IPS-15b (cell line): ENCODE data around the gene RAP1GAP.

Experiments
- H3K27me3 ChIP-seq: one replicate; pipeline ENCODE4 v1.6.1; 2013; ENCODE audit warnings: low read length; ENCODE audit not compliant: control insufficient read depth, insufficient read depth
- H3K36me3 ChIP-seq: one replicate; pipeline ENCODE4 v1.6.1; 2013; ENCODE audit warnings: low read length; ENCODE audit not compliant: control insufficient read depth, insufficient read depth
- H3K4me1 ChIP-seq: one replicate; pipeline ENCODE4 v1.6.1; 2013; ENCODE audit warnings: mild to moderate bottlenecking, low read length; ENCODE audit not compliant: control insufficient read depth, insufficient read depth
- H3K4me3 ChIP-seq: one replicate; pipeline ENCODE4 v1.5.1; 2013; ENCODE audit warnings: low read depth, low read length
- H3K9ac ChIP-seq: one replicate; pipeline ENCODE4 v1.6.1; 2013; ENCODE audit warnings: low read depth, mild to moderate bottlenecking, low read length
- H3K9me3 ChIP-seq: one replicate; pipeline ENCODE4 v1.6.1; 2013; ENCODE audit warnings: mild to moderate bottlenecking, low read length; ENCODE audit not compliant: control insufficient read depth, insufficient read depth

RAP1GAP gene

DNA sequence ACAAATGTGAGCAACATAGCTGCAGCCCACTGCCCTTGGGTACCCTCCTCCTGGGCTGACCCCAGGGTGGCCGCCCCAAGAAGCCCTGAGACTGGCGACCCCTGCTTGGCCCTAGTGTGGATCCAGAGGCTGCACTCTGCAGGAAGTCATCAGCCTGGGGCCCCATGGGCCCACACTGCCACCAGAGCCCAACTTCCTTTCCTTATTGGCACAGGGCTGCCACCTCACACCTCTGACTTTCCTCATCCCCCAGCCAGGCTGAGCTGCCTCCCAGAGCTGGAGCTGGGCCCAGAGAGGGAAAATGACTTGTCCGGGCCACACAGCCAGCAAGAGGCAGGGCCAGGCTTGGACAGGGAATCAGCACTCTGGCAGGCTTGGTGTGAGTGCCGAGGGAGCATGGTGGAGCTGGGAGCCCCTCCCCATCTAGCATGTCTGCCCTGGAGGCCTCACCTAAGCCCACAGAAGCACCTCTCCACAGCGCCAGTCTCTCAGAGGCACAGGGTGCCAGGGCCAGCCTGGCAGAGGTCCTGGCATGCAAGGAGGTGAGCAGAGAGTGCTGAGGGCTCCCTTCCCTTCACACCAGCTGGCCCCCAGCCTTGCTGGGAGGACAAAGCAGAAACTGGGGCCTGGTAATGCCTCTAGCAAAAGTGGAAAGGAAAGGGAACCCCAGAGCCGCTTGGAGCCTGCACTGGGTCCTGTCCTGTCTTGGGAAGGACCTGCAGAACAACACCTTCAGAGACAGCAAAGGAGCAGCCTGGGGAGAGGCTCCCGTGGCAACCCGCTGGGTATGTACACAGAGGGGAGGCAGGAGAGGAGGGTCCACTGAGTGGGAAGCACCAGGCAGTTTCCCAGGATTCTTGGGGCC is 3.2 kb downstream of the RAP1GAP start:
- Histone ChIP-seq H3K9ac (no peak overlapping the region), H3K27me3 (peaks cover 13% of the 10 kb centered on the region), H3K4me1 (no peaks in the 10 kb centered on the region)

GRCh38 chr1:21664806-21665588 is 4.2 kb downstream of the RAP1GAP start:
- H3K36me3 ChIP-seq, result no peaks in the 10 kb centered on the region
- no peaks in the 10 kb centered on the region for H3K9me3 ChIP-seq
- H3K4me3 ChIP-seq, result no peak overlapping the region
- peaks cover 16% of the 10 kb centered on the region for H3K27me3 ChIP-seq
- H3K4me1 ChIP-seq, result no peaks in the 10 kb centered on the region
- H3K9ac ChIP-seq, result no peak overlapping the region

More for the DNA sequence above, 3.2 kb downstream of the RAP1GAP start:
- Histone ChIP-seq H3K36me3 (no peaks in the 10 kb centered on the region), H3K4me3 (no peak overlapping the region), H3K9me3 (no peaks in the 10 kb centered on the region)

DNA sequence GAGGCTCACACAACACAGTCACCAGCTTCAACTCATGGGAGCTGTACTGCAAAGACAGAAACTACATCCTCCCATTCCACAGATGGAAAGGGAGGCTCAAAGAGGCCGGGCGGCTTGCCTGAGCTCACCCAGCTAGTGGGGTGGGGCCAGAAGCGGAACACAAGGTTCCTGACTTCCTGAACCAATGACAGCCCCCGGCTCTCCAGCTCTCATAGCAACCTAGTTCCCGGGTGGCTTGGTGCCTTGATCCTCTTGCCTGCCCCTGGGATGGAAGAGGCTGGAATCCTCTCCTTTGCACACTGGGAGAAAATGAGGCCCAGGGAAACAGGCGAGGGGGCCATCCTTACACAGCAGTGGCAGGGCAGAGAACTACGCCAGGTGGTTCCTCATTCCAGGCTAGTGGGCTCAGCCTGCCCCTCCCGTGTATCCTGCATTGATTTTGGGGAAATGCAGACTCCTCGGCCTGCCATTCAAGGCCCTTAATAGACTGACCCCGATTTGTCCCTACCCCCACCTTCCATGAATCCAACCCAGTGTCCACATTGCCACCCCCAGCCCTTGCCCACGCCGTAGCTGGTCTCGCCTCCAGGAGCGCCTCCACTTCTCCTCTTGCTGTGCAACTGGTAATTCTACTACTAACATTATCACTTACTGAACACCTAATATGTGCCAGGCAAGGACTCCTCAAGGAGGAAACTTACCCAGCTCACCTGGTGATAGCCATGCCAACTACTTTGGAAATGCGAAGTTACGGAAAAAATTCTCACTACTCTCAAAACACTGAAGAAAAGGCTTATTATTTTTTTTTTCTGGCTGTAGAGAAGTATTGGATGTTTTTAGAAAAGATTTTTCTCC is 5.0 kb downstream of the RAP1GAP start:
- Histone ChIP-seq H3K9ac (no peak overlapping the region), H3K27me3 (peaks cover 21% of the 10 kb centered on the region), H3K4me3 (no peak overlapping the region)

GRCh38 chr1:21663248-21663950 is 5.8 kb downstream of the RAP1GAP start:
- no peak overlapping the region for H3K9ac ChIP-seq
- no peaks in the 10 kb centered on the region for H3K9me3 ChIP-seq
- no peaks in the 10 kb centered on the region for H3K36me3 ChIP-seq
- no peak overlapping the region for H3K4me3 ChIP-seq
- peaks cover 21% of the 10 kb centered on the region for H3K27me3 ChIP-seq
- H3K4me1 ChIP-seq, result peaks cover 2% of the 10 kb centered on the region

More for the DNA sequence above, 5.0 kb downstream of the RAP1GAP start:
- H3K9me3 ChIP-seq, result no peaks in the 10 kb centered on the region
- no peaks in the 10 kb centered on the region for H3K36me3 ChIP-seq
- H3K4me1 ChIP-seq, result peaks cover 2% of the 10 kb centered on the region

DNA sequence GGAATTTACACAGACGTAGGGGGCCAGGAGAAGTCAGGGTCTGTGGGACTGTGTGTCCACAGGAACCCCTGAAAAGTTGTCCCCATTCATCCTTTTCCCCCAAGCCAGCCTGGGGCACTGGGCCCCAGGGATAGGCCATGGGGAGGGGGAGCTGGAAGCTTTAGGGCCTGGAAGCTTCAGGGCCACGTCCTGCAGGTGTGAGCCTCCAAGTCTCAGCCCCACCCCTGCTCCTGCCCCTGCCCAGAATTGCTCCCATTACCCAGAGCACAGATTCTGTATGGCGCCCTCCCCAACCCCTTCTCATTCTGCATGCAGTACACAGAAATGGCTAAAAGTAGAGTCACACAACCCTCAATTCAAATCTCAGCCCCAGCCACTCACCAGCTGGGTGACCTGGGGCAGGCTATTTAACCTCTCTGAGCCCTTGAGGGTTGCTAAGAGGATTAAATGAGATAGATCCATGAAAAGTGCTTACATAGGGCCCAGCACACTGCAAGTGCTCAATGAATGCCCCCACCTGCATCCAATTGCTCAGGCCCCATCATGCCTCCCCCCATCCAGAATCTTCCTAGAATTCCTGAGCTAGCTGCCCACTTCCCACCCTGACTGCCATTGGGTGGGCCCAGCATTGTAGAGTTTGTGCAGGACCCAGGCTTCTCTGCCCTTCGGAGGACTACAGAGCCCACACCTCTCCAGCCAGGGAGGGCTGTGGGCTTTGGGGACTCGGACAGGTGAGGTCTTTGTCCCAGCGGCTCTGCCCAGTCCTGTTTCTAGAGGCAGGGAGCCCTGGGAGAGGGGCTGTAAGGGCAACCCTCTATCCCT is 6.5 kb downstream of the RAP1GAP start:
- no peak overlapping the region for H3K9ac ChIP-seq
- H3K27me3 ChIP-seq, result peaks cover 15% of the 10 kb centered on the region
- no peak overlapping the region for H3K4me3 ChIP-seq
- H3K36me3 ChIP-seq, result peaks cover 2% of the 10 kb centered on the region
- H3K4me1 ChIP-seq, result peaks cover 2% of the 10 kb centered on the region
- H3K9me3 ChIP-seq, result no peaks in the 10 kb centered on the region

GRCh38 chr1:21661886-21662285 is 7.3 kb downstream of the RAP1GAP start:
- Histone ChIP-seq H3K9me3 (no peaks in the 10 kb centered on the region), H3K4me3 (no peak overlapping the region), H3K9ac (no peak overlapping the region), H3K4me1 (peaks cover 2% of the 10 kb centered on the region), H3K27me3 (peaks cover 12% of the 10 kb centered on the region), H3K36me3 (peaks cover 4% of the 10 kb centered on the region)

DNA sequence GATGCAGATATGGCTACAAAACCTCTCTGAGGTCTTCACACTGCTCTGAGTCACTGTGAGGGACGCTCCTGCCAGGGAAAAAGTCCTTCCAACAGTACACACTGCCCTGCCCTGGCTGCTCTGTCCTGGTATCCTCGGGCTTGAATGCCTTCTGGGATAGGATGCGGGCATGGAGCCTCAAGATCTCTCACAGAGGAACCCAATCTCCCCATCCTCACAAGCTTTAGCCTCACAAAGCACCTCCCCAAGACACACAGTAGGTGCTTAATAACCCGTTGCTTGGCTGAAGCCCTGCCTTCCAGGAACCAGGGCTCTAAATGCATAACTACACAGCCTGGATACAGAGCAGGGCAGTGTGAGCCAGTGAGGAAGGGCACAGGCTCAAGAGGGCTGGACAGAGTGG is 9.2 kb downstream of the RAP1GAP start:
- Histone ChIP-seq H3K9me3 (no peaks in the 10 kb centered on the region), H3K9ac (peak overlapping the region; percentile 47), H3K4me1 (peaks cover 2% of the 10 kb centered on the region), H3K27me3 (peaks cover 12% of the 10 kb centered on the region), H3K36me3 (peaks cover 4% of the 10 kb centered on the region), H3K4me3 (peak overlapping the region; percentile 64)

GRCh38 chr1:21659099-21659923 is 9.8 kb downstream of the RAP1GAP start:
- peaks cover 4% of the 10 kb centered on the region for H3K36me3 ChIP-seq
- H3K9me3 ChIP-seq, result no peaks in the 10 kb centered on the region
- H3K27me3 ChIP-seq, result peaks cover 12% of the 10 kb centered on the region
- peak overlapping the region; percentile 47 for H3K9ac ChIP-seq
- H3K4me3 ChIP-seq, result peak overlapping the region; percentile 64
- peaks cover 2% of the 10 kb centered on the region for H3K4me1 ChIP-seq

DNA sequence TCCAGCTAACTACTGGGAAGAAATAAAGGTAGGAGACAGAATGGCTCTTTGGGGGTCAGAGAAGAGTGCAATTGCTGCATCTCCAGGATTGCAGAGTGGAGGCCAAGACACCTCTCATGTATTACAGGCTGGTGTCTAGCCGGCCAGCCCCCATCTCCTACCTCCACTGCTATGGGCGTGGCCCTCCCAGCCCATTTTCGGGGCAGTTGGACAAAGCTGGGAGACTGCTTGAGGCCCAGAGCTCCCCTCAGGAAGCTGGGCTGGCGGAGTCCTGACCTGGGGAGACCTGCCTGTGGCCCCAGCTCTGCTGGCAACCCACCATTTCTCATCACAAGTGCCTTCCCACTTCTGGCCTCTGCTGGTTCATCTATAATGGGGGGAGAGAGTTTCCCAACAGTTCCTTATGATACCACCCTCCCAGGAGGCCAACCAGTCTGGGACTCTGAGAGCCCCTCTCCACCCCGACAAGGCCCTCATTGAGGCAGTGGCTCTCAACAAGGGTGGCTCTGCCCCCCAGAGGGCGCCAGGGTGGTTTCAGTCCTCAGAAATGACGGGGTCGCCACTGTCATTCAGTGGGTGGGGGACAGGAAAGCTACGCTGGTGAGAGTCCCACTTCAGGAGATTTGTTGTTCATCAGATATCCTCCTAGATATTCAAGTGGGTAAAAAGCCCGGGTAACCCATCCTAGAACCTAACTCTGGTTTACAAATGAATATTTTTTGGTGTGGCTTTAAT is 11.5 kb downstream of the RAP1GAP start:
- Histone ChIP-seq H3K4me1 (peaks cover 2% of the 10 kb centered on the region), H3K4me3 (no peak overlapping the region), H3K36me3 (peaks cover 4% of the 10 kb centered on the region), H3K9me3 (no peaks in the 10 kb centered on the region), H3K27me3 (peaks cover 22% of the 10 kb centered on the region), H3K9ac (no peak overlapping the region)
